Kidney (tissue), 14 donors: Measurements from ENCODE around the gene KCNN1. TPM values are rescaled to one million over a fixed set of nuclear protein-coding genes. Genes with fewer than 3 reads are reported as not detected.

ENCODE experiments used
- DNase-seq, 5 donors: peaks; one replicate each; pipeline ENCODE4 v3.0.0-alpha.2; 2013 to 2020
- FAIRE-seq: peaks from 2 replicates; lab custom pipeline; 2012; peaks lifted over from hg19 to GRCh38; lab: Jason Lieb, UNC
- H3K27ac ChIP-seq, 2 donors: one replicate each; pipeline ENCODE4 v1.7.0; 2013; ENCODE audit warnings: low read depth in 2 of 2, low read length in 2 of 2, inconsistent platforms in 1 of 2
- H3K27me3 ChIP-seq: one replicate; pipeline ENCODE4 v1.7.1; 2013; ENCODE audit warnings: low read length, inconsistent platforms; ENCODE audit not compliant: control insufficient read depth, insufficient read depth
- H3K36me3 ChIP-seq, 3 donors: one replicate each; pipeline versions ENCODE4 v1.7.0 to v1.7.1; 2013; ENCODE audit warnings: low read length in 3 of 3, control low read depth in 1 of 3, inconsistent platforms in 1 of 3; ENCODE audit not compliant: insufficient read depth in 3 of 3, control insufficient read depth in 2 of 3
- H3K4me1 ChIP-seq, 3 donors: one replicate each; pipeline versions ENCODE4 v1.7.0 to v1.7.1; 2013; ENCODE audit warnings: low read length in 3 of 3, inconsistent platforms in 1 of 3, low read depth in 1 of 3; ENCODE audit not compliant: control insufficient read depth in 2 of 3, insufficient read depth in 2 of 3
- H3K4me3 ChIP-seq, 3 donors: one replicate each; pipeline versions ENCODE4 v1.7.0 to v1.8.1; 2013; ENCODE audit warnings: low read length in 3 of 3, control low read depth in 1 of 3, inconsistent platforms in 1 of 3
- H3K9ac ChIP-seq, 3 donors: one replicate each; pipeline versions ENCODE4 v1.7.0 to v1.7.1; 2013; ENCODE audit warnings: low read length in 3 of 3, control low read depth in 1 of 3, inconsistent platforms in 1 of 3
- H3K9me3 ChIP-seq, 3 donors: one replicate each; pipeline versions ENCODE4 v1.7.0 to v1.7.1; 2013; ENCODE audit warnings: low read length in 3 of 3, control low read depth in 1 of 3, inconsistent platforms in 1 of 3; ENCODE audit not compliant: control insufficient read depth in 2 of 3, insufficient read depth in 1 of 3
- CTCF ChIP-seq: IDR thresholded peaks from 3 replicates; pipeline ENCODE4 v1.5.1; 2012; ENCODE audit warnings: mild to moderate bottlenecking, moderate library complexity, borderline replicate concordance; ENCODE audit not compliant: insufficient read depth; ENCODE audit errors: extremely low read depth
- intact Hi-C: fragments of 100-400 bp; cut with DNase I; formaldehyde crosslinking; loops from one replicate; pipeline ENCODE4 v1.11.1; 2022
- polyA plus RNA-seq: library from polyadenylated mRNA; stranded (reverse); fragments of 350-450 nt; fragmentation: Illumina TruSeq; extraction: RNeasy Lipid Tissue Mini Kit (QIAGEN cat#74804); gene quantifications from one replicate; pipeline ENCODE4 v1.2.3, GENCODE V29; 2014; ENCODE audit warnings: low read depth, low replicate concordance; ENCODE audit not compliant: insufficient read depth
- total RNA-seq: library from RNA; stranded (reverse); fragmentation: NEBNext Ultra II Directional; extraction: Animal tissue kit (Norgen Biotek cat#: 25700); gene quantifications from one replicate; pipeline ENCODE4 v1.2.1, GENCODE V29; 2021
- donor health status: control.
- donor health status: control.
- donor health status: control.
- donor health status: control.
- donor health status: control.
- donor health status: DM: yes; HTN: yes; CAD: no.
- donor health status: Normal renal cell carcinoma (clear cell type).

The KCNN1 gene
- total and polyA plus RNA-seq, 2 donors from 2014 or later: 0.19 to 0.37 TPM

DNA sequence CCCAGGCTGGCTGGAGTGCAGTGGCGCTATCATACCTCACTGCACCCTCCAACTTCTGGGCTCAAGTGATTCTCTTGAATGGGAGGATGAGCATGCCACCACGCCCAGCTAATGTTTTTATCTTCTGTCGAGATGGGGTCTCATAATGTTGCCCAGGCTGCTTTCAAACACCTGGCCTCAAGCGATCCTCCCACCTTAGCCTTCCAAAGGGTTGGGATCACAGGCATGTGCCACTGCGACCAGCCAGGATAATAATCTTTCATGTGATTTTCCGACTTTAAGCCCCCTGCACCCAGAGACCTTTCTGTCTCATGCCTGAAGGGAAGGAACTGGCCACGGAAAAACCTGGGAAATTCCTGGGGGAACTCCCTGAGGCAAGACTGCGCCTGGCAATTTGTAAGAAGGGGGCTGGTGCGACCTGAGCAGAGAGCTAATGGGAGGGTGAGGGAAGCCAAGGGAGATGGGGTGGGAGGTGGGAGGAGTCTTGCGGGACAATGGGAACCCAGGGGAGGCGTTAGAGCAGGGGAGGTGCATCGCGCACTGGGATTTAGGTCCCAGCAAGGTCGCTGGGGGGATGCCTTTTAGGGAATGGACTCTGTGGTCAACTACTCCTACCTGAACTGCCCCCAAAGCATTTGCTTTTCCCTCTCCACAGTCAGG is 35.2 kb upstream of the KCNN1 start:
- Histone ChIP-seq H3K9ac (no peak overlapping the region), H3K4me1 (peaks cover 0 to 12% (median 0%) of the 10 kb centered on the region in 3 donors), H3K4me3 (peak overlapping the region; percentile 63 to 94 (median 67)), H3K27ac (no peak overlapping the region), H3K27me3 (no peaks in the 10 kb centered on the region), H3K36me3 (no peaks in the 10 kb centered on the region), H3K9me3 (no peaks in the 10 kb centered on the region)
- DNase-seq: peak; percentile 38 to 76 (median 74)
- TF ChIP-seq CTCF: no peak
- intact Hi-C loops: no loop called here
- FAIRE-seq: no peak

GRCh38 chr19:17932485-17933338 is 34.2 kb upstream of the KCNN1 start, which contains the start of gene CCDC124:
TSS of gene CCDC124 (plus strand) at chr19:17933015. CDS start at chr19:17936421, 3,406 bp downstream.
- Histone ChIP-seq H3K4me1 (peaks cover 0 to 12% (median 0%) of the 10 kb centered on the region in 3 donors), H3K9me3 (no peaks in the 10 kb centered on the region), H3K27me3 (no peaks in the 10 kb centered on the region), H3K27ac (peak within 1 kb of the TSS; percentile 90 to 94), H3K36me3 (peaks cover 0 to 3% (median 0%) of the 10 kb centered on the region in 3 donors), H3K9ac (peak within 1 kb of the TSS; percentile 67 to 93 (median 89)), H3K4me3 (peak within 1 kb of the TSS; percentile 63 to 94 (median 83))
- no peak for FAIRE-seq
- peak; percentile 70 for TF ChIP-seq CTCF
- intact Hi-C loops: no loop called here
- DNase-seq: peak; percentile 91 to 97 (median 96)

GRCh38 chr19:17933414-17934129 is 33.3 kb upstream of the KCNN1 start:
- DNase-seq (no peak), FAIRE-seq (no peak)
- H3K36me3 ChIP-seq: peaks cover 0 to 3% (median 0%) of the 10 kb centered on the region in 3 donors
- no peaks in the 10 kb centered on the region for H3K9me3 ChIP-seq
- H3K27ac ChIP-seq: peak overlapping the region in 1 of 2 donors; percentile 90
- peak overlapping the region; percentile 63 to 94 (median 83) for H3K4me3 ChIP-seq
- no peak for TF ChIP-seq CTCF
- peak overlapping the region; percentile 67 to 93 (median 89) for H3K9ac ChIP-seq
- H3K27me3 ChIP-seq: no peaks in the 10 kb centered on the region
- intact Hi-C loops: no loop called here
- H3K4me1 ChIP-seq: peaks cover 0 to 12% (median 0%) of the 10 kb centered on the region in 3 donors
